HCT116 (cell line): ENCODE measurements around the gene LRBA. TPM values are rescaled to one million over a fixed set of nuclear protein-coding genes. Genes with fewer than 3 reads are reported as not detected.

Experiments used
- ATAC-seq: fragments of 200-7000 bp; cut with Tn5 transposase; 2 replicates; pipeline ENCODE4 v1.9.1; 2020; ENCODE audit warnings: mild to moderate bottlenecking, moderate library complexity
- BruUV-seq: library from RNA; stranded (reverse); fragments of 400-500 nt; replicated peaks from 2 replicates; lab custom pipeline; 2021; lab: Mats Ljungman, UMichigan
- CTCF ChIA-PET: fragments of 300-600 bp; sonication (Branson Sonifier 250); formaldehyde crosslinking; loops from one replicate; lab custom pipeline; 2021; ENCODE audit warnings: antibody characterized with exemption; lab: Charles Lee
- POLR2A ChIA-PET: fragments of 300-600, 350-600 bp; sonication (Branson Sonifier 250); formaldehyde crosslinking; loops from one replicate; lab custom pipeline; 2021; ENCODE audit warnings: antibody characterized with exemption; lab: Charles Lee
- RAD21 ChIA-PET, 2 experiments: fragments of 300-600 bp; sonication (Branson Sonifier 250); formaldehyde crosslinking; loops; one replicate each; lab custom pipeline; 2023; ENCODE audit warnings: low total read pairs in 2 of 2; ENCODE audit not compliant: uncharacterized antibody in 2 of 2, unreplicated experiment in 2 of 2, low non-redundant PET in 1 of 2; lab: Charles Lee
- DNase-seq: peaks from one replicate; pipeline ENCODE4 v3.0.0-alpha.2; 2010; ENCODE audit warnings: low read depth, low spot score
- H2AFZ ChIP-seq: fragments of 200-600 bp; shearing (Covaris generic), sonication (generic); 2 replicates; pipeline ENCODE4 v1.6.1; 2017; ENCODE audit warnings: low read depth, mixed run types, mixed read lengths, antibody characterized with exemption, low read length; ENCODE audit not compliant: poor library complexity, severe bottlenecking
- H3K27ac ChIP-seq: 2 replicates; pipeline ENCODE4 v1.5.1; 2012; ENCODE audit warnings: low read depth, low read length
- H3K27me3 ChIP-seq: fragments of 200-600 bp; sonication (generic); 2 replicates; pipeline ENCODE4 v1.6.1; 2016; ENCODE audit warnings: mixed run types, low read length, mixed read lengths; ENCODE audit not compliant: insufficient read depth
- H3K36me3 ChIP-seq, 2 experiments: fragments of 200-500 bp in 1 of 2; fragments of 200-600 bp in 1 of 2; sonication (Bioruptor generic) in 1 of 2; sonication (generic) in 1 of 2; 2 replicates each; pipeline versions ENCODE4 v1.5.1 to v1.6.1; 2014 to 2016; ENCODE audit warnings: low read length in 2 of 2, inconsistent platforms in 1 of 2, mixed read lengths in 1 of 2, mixed run types in 1 of 2; ENCODE audit not compliant: insufficient read depth in 2 of 2, control insufficient read depth in 1 of 2
- H3K4me1 ChIP-seq, 2 experiments: fragments of 200-600 bp in 1 of 2; sonication (generic) in 1 of 2; 2 replicates each; pipeline versions ENCODE4 v1.5.1 to v1.6.1; 2012 to 2017; ENCODE audit warnings: low read length in 2 of 2, inconsistent platforms in 1 of 2, mild to moderate bottlenecking in 1 of 2, mixed read lengths in 1 of 2, mixed run types in 1 of 2, moderate library complexity in 1 of 2; ENCODE audit not compliant: insufficient read depth in 2 of 2, control insufficient read depth in 1 of 2
- H3K4me2 ChIP-seq: fragments of 200-600 bp; sonication (generic); 2 replicates; pipeline ENCODE4 v1.6.1; 2017; ENCODE audit warnings: mixed run types, low read length, mixed read lengths
- H3K4me3 ChIP-seq, 2 experiments: fragments of 200-600 bp in 1 of 2; sonication (generic) in 1 of 2; replicated peaks in 1 of 2; 2 replicates each; pipeline ENCODE4 v1.5.1; 2011 to 2016; ENCODE audit warnings: low read length in 2 of 2, control low read depth in 1 of 2, low read depth in 1 of 2, mild to moderate bottlenecking in 1 of 2, mixed read lengths in 1 of 2, mixed run types in 1 of 2
- H3K79me2 ChIP-seq: fragments of 200-600 bp; sonication (generic); 2 replicates; pipeline ENCODE4 v1.6.1; 2017; ENCODE audit warnings: mild to moderate bottlenecking, mixed run types, low read length, moderate library complexity, mixed read lengths; ENCODE audit not compliant: insufficient read depth
- H3K9ac ChIP-seq: fragments of 200-600 bp; sonication (generic); 2 replicates; pipeline ENCODE4 v1.6.1; 2016; ENCODE audit warnings: low read length, mixed read lengths
- H3K9me2 ChIP-seq: fragments of 200-600 bp; sonication (generic), shearing (Covaris generic); 2 replicates; pipeline ENCODE4 v1.6.1; 2017; ENCODE audit warnings: mixed run types, mild to moderate bottlenecking, moderate library complexity; ENCODE audit not compliant: insufficient read depth
- H3K9me3 ChIP-seq, 2 experiments: fragments of 200-500 bp in 1 of 2; fragments of 200-600 bp in 1 of 2; sonication (Bioruptor generic) in 1 of 2; sonication (generic) in 1 of 2; 2 replicates each; pipeline ENCODE4 v1.6.1; 2014 to 2017; ENCODE audit warnings: low read length in 2 of 2, mixed read lengths in 2 of 2, inconsistent platforms in 1 of 2, low read depth in 1 of 2, mild to moderate bottlenecking in 1 of 2, mixed run types in 1 of 2, moderate library complexity in 1 of 2; ENCODE audit not compliant: control insufficient read depth in 1 of 2, insufficient read depth in 1 of 2
- H4K20me1 ChIP-seq: fragments of 200-600 bp; sonication (generic), shearing (Covaris generic); 2 replicates; pipeline ENCODE4 v1.6.1; 2017; ENCODE audit warnings: mixed run types, mild to moderate bottlenecking, moderate library complexity; ENCODE audit not compliant: insufficient read depth
- CBX3 ChIP-seq: IDR thresholded peaks from 2 replicates; pipeline ENCODE4 v1.6.1; 2012; ENCODE audit warnings: low read depth
- CEBPB ChIP-seq: IDR thresholded peaks from 2 replicates; pipeline ENCODE4 v1.6.1; 2012; ENCODE audit warnings: low read depth
- EGR1 ChIP-seq: IDR thresholded peaks from 2 replicates; pipeline ENCODE4 v1.6.1; 2012; ENCODE audit warnings: low read depth
- ELF1 ChIP-seq: IDR thresholded peaks from 2 replicates; pipeline ENCODE4 v1.6.1; 2012; ENCODE audit warnings: low read depth, borderline replicate concordance
- EZH2phosphoT487 ChIP-seq: fragments of 200-600 bp; IDR thresholded peaks from 2 replicates; pipeline ENCODE4 v1.6.1; 2018; ENCODE audit warnings: antibody characterized with exemption, borderline replicate concordance
- FOSL1 ChIP-seq: IDR thresholded peaks from 2 replicates; pipeline ENCODE4 v1.6.1; 2012; ENCODE audit warnings: low read depth
- JUND ChIP-seq: IDR thresholded peaks from 2 replicates; pipeline ENCODE4 v1.6.1; 2012
- MAX ChIP-seq: IDR thresholded peaks from 2 replicates; pipeline ENCODE4 v1.6.1; 2012
- POLR2A ChIP-seq: IDR thresholded peaks from 2 replicates; pipeline ENCODE4 v1.7.0; 2011; ENCODE audit warnings: borderline replicate concordance; ENCODE audit not compliant: insufficient read depth, insufficient read length; ENCODE audit errors: extremely low read depth
- RAD21 ChIP-seq: IDR thresholded peaks from 2 replicates; pipeline ENCODE4 v1.6.1; 2012; ENCODE audit warnings: low read depth, mild to moderate bottlenecking
- REST ChIP-seq: IDR thresholded peaks from 2 replicates; pipeline ENCODE4 v1.6.1; 2012; ENCODE audit warnings: low read depth
- SIN3A ChIP-seq: IDR thresholded peaks from 2 replicates; pipeline ENCODE4 v1.6.1; 2012; ENCODE audit warnings: low read depth
- SP1 ChIP-seq: IDR thresholded peaks from 2 replicates; pipeline ENCODE4 v1.6.1; 2012; ENCODE audit warnings: low read depth
- SRF ChIP-seq: IDR thresholded peaks from 2 replicates; pipeline ENCODE4 v1.6.1; 2012; ENCODE audit warnings: low read depth
- TCF7L2 ChIP-seq: IDR thresholded peaks from 2 replicates; pipeline ENCODE4 v1.7.0; 2011; ENCODE audit warnings: borderline replicate concordance, inconsistent platforms; ENCODE audit not compliant: insufficient read depth, insufficient read length; ENCODE audit errors: extremely low read depth
- YY1 ChIP-seq: IDR thresholded peaks from 2 replicates; pipeline ENCODE4 v1.6.1; 2011; ENCODE audit warnings: low read length, low read depth, moderate library complexity, mild to moderate bottlenecking; ENCODE audit not compliant: insufficient replicate concordance; ENCODE audit errors: extremely low read depth
- ZBTB33 ChIP-seq: IDR thresholded peaks from 2 replicates; pipeline ENCODE4 v1.6.1; 2011; ENCODE audit warnings: mild to moderate bottlenecking, low read length, moderate library complexity; ENCODE audit not compliant: insufficient replicate concordance; ENCODE audit errors: extremely low read depth
- ZFX ChIP-seq: fragments of 450-650 bp; IDR thresholded peaks from 2 replicates; pipeline ENCODE4 v1.6.1; 2017
- ZNF274 ChIP-seq: fragments of 200-500 bp; sonication (Bioruptor generic); IDR thresholded peaks from 2 replicates; pipeline ENCODE4 v1.6.1; 2014; ENCODE audit warnings: mild to moderate bottlenecking, low read depth, low read length, inconsistent platforms
- intact Hi-C: fragments of 100-400 bp; cut with micrococcal nuclease; formaldehyde crosslinking; loops from 2 replicates; pipeline ENCODE4 v1.10.0; 2022
- total RNA-seq: library from RNA; stranded (reverse); gene quantifications from one replicate; pipeline ENCODE4 v1.2.1, GENCODE V29; 2021; ENCODE audit not compliant: unreplicated experiment

Gene LRBA
- total RNA-seq, 1 experiment from 2014 or later, result 79.8 TPM

- intact Hi-C loops, result no loop called here
- Histone ChIP-seq H3K4me1 (no peaks in the 10 kb centered on the region), H3K9me3 (no peaks in the 10 kb centered on the region), H3K9me2 (no peaks in the 10 kb centered on the region), H2AFZ (no peak overlapping the region), H3K27ac (no peak overlapping the region), H3K9ac (no peak overlapping the region), H3K4me2 (no peak overlapping the region), H3K36me3 (no peaks in the 10 kb centered on the region), H3K79me2 (no peaks in the 10 kb centered on the region), H4K20me1 (no peaks in the 10 kb centered on the region), H3K27me3 (no peaks in the 10 kb centered on the region), H3K4me3 (no peak overlapping the region)
- RAD21 ChIA-PET, result no interaction called here
- POLR2A ChIA-PET, result no interaction called here
- no peak for DNase-seq
- CTCF ChIA-PET, result no interaction called here
- TF ChIP-seq ZFX (no peak), YY1 (no peak), EZH2phosphoT487 (no peak), JUND (no peak), REST (no peak), ZNF274 (no peak), FOSL1 (no peak), CEBPB (no peak), SRF (no peak), RAD21 (no peak), TCF7L2 (no peak), POLR2A (no peak), SIN3A (no peak), ZBTB33 (no peak), ELF1 (no peak), CBX3 (no peak), MAX (no peak), EGR1 (no peak), SP1 (no peak)
- no TSS peak for BruUV-seq
- ATAC-seq, result no peak
Measured at GRCh38 chr4:151049430-151049884, 34.4 kb upstream of the LRBA start.
